HG02970 (cell line): Measurements from ENCODE around the gene MBD5.
"Not testable (repeated sequence)": the region's sequence is repeated elsewhere in the genome, so short reads cannot be mapped to it uniquely, and the experiment has no call there.

ENCODE experiments used
- ATAC-seq: cut with Tn5 transposase; IDR thresholded peaks from one replicate; pipeline ENCODE4 v1.9.1; 2021; ENCODE audit warnings: mild to moderate bottlenecking, moderate library complexity, moderate number of reproducible peaks; ENCODE audit not compliant: unreplicated experiment, low FRiP score

Gene MBD5

GRCh38 chr2:148021059-148021861, at the start of gene MBD5:
MBD5 (plus strand) TSS chr2:148021091.
- ATAC-seq, result peak; percentile 35

GRCh38 chr2:147976102-147976501, 44.8 kb upstream of the MBD5 start:
- no peak for ATAC-seq

- no peak for ATAC-seq
Measured at GRCh38 chr2:147977679-147978078, 43.2 kb upstream of the MBD5 start.

GRCh38 chr2:147980940-147981528, 39.9 kb upstream of the MBD5 start:
- ATAC-seq, result no peak

- ATAC-seq, result no peak
Measured at GRCh38 chr2:147989102-147989501, 31.8 kb upstream of the MBD5 start.

GRCh38 chr2:147989809-147990403, 31.0 kb upstream of the MBD5 start:
- ATAC-seq, result no peak

GRCh38 chr2:147994965-147995364, 25.9 kb upstream of the MBD5 start:
- ATAC-seq, result not testable (repeated sequence)

GRCh38 chr2:147996828-147997227, 24.1 kb upstream of the MBD5 start:
- no peak for ATAC-seq

- ATAC-seq, result no peak
Measured at GRCh38 chr2:147998203-147998602, 22.7 kb upstream of the MBD5 start.

- ATAC-seq, result no peak
Measured at GRCh38 chr2:147999126-147999525, 21.8 kb upstream of the MBD5 start.

GRCh38 chr2:148000095-148000494, 20.8 kb upstream of the MBD5 start:
- ATAC-seq, result no peak

- ATAC-seq, result not testable (repeated sequence)
Measured at GRCh38 chr2:148002420-148002819, 18.5 kb upstream of the MBD5 start.

GRCh38 chr2:148006249-148007007, 14.5 kb upstream of the MBD5 start:
- no peak for ATAC-seq

GRCh38 chr2:148007219-148007900, 13.5 kb upstream of the MBD5 start:
- ATAC-seq, result no peak

- not testable (repeated sequence) for ATAC-seq
Measured at GRCh38 chr2:148008411-148008810, 12.5 kb upstream of the MBD5 start.

GRCh38 chr2:148013876-148014275, 7.0 kb upstream of the MBD5 start:
- no peak for ATAC-seq

GRCh38 chr2:148014616-148015015, 6.3 kb upstream of the MBD5 start:
- no peak for ATAC-seq

- ATAC-seq, result peak; percentile 90
Measured at GRCh38 chr2:148020111-148021058, 506 bp upstream of the MBD5 start, which contains the start of gene ORC4. ORC4 (minus strand) TSS chr2:148020737; CDS start chr2:147975958, 44,779 bp downstream.

GRCh38 chr2:148021886-148022285, 995 bp downstream of the MBD5 start:
- no peak for ATAC-seq
